ENCODE data around the gene NFATC2IP. TPM values are rescaled to one million over a fixed set of nuclear protein-coding genes. Genes with fewer than 3 reads are reported as not detected.
A peak's percentile ranks its signal among the peaks of the same experiment; 100 is the strongest.

Gene NFATC2IP
- total RNA-seq, 1 donor: 18.1 TPM

- no peaks in the 10 kb centered on the region for H4K20me1 ChIP-seq (ENCODE audit: insufficient read depth, low read length)
- peak; percentile 87 for DNase-seq (ENCODE audit: insufficient read length, low spot score, missing footprints)
- TF ChIP-seq CTCF (IDR thresholded peaks at IDR 0.05; ENCODE audit: extremely low read depth, low read depth, low read length): no peak
- no peak overlapping the region for H3K4me2 ChIP-seq (ENCODE audit: insufficient read depth, low read length)
- H3K4me3 ChIP-seq (ENCODE audit: insufficient read depth, low read length): no peak overlapping the region
- H3K4me1 ChIP-seq (ENCODE audit: insufficient read depth, low read length): no peaks in the 10 kb centered on the region
- H3K27ac ChIP-seq (ENCODE audit: low read depth, low read length): no peak overlapping the region
- H3K27me3 ChIP-seq (ENCODE audit: insufficient read depth, low read length): no peaks in the 10 kb centered on the region
- peaks cover 27% of the 10 kb centered on the region for H3K36me3 ChIP-seq (ENCODE audit: insufficient read depth, low read length)
- H2AFZ ChIP-seq (ENCODE audit: low read length): no peak overlapping the region
- H3K9me3 ChIP-seq (ENCODE audit: low read depth, low read length): no peaks in the 10 kb centered on the region
- H3K79me2 ChIP-seq (ENCODE audit: insufficient read depth, low read length): no peaks in the 10 kb centered on the region
Measured at GRCh38 chr16:28915181-28915580, 35.6 kb upstream of the NFATC2IP start.

GRCh38 chr16:28917095-28917494 is 33.6 kb upstream of the NFATC2IP start:
- DNase-seq (ENCODE audit: insufficient read length, low spot score, missing footprints): peak; percentile 35
- Histone ChIP-seq H3K4me1 (ENCODE audit: insufficient read depth, low read length) (no peaks in the 10 kb centered on the region), H3K27me3 (ENCODE audit: insufficient read depth, low read length) (no peaks in the 10 kb centered on the region), H3K79me2 (ENCODE audit: insufficient read depth, low read length) (no peaks in the 10 kb centered on the region), H4K20me1 (ENCODE audit: insufficient read depth, low read length) (no peaks in the 10 kb centered on the region), H3K4me3 (ENCODE audit: insufficient read depth, low read length) (no peak overlapping the region), H3K9me3 (ENCODE audit: low read depth, low read length) (no peaks in the 10 kb centered on the region), H3K27ac (ENCODE audit: low read depth, low read length) (no peak overlapping the region), H3K4me2 (ENCODE audit: insufficient read depth, low read length) (no peak overlapping the region), H3K36me3 (ENCODE audit: insufficient read depth, low read length) (peaks cover 27% of the 10 kb centered on the region), H2AFZ (ENCODE audit: low read length) (no peak overlapping the region)
- TF ChIP-seq CTCF (IDR thresholded peaks at IDR 0.05; ENCODE audit: extremely low read depth, low read depth, low read length): no peak

- Histone ChIP-seq H3K27ac (ENCODE audit: low read depth, low read length) (no peak overlapping the region), H3K4me3 (ENCODE audit: insufficient read depth, low read length) (no peak overlapping the region), H3K27me3 (ENCODE audit: insufficient read depth, low read length) (no peaks in the 10 kb centered on the region), H3K4me2 (ENCODE audit: insufficient read depth, low read length) (no peak overlapping the region), H2AFZ (ENCODE audit: low read length) (no peak overlapping the region), H3K36me3 (ENCODE audit: insufficient read depth, low read length) (peaks cover 27% of the 10 kb centered on the region), H3K4me1 (ENCODE audit: insufficient read depth, low read length) (no peaks in the 10 kb centered on the region), H3K9me3 (ENCODE audit: low read depth, low read length) (no peaks in the 10 kb centered on the region), H4K20me1 (ENCODE audit: insufficient read depth, low read length) (no peaks in the 10 kb centered on the region), H3K79me2 (ENCODE audit: insufficient read depth, low read length) (no peaks in the 10 kb centered on the region)
- no peak for TF ChIP-seq CTCF (IDR thresholded peaks at IDR 0.05; ENCODE audit: extremely low read depth, low read depth, low read length)
- DNase-seq (ENCODE audit: insufficient read length, low spot score, missing footprints): no peak
Measured at GRCh38 chr16:28918698-28919097, 32.0 kb upstream of the NFATC2IP start.

- TF ChIP-seq CTCF (IDR thresholded peaks at IDR 0.05; ENCODE audit: extremely low read depth, low read depth, low read length): no peak
- Histone ChIP-seq H3K36me3 (ENCODE audit: insufficient read depth, low read length) (peaks cover 13% of the 10 kb centered on the region), H3K9me3 (ENCODE audit: low read depth, low read length) (no peaks in the 10 kb centered on the region), H4K20me1 (ENCODE audit: insufficient read depth, low read length) (no peaks in the 10 kb centered on the region), H3K27me3 (ENCODE audit: insufficient read depth, low read length) (no peaks in the 10 kb centered on the region), H3K79me2 (ENCODE audit: insufficient read depth, low read length) (peaks cover 4% of the 10 kb centered on the region), H3K27ac (ENCODE audit: low read depth, low read length) (no peak overlapping the region), H3K4me3 (ENCODE audit: insufficient read depth, low read length) (no peak overlapping the region), H2AFZ (ENCODE audit: low read length) (no peak overlapping the region), H3K4me1 (ENCODE audit: insufficient read depth, low read length) (peaks cover 10% of the 10 kb centered on the region), H3K4me2 (ENCODE audit: insufficient read depth, low read length) (no peak overlapping the region)
- no peak for DNase-seq (ENCODE audit: insufficient read length, low spot score, missing footprints)
Measured at GRCh38 chr16:28923231-28923587, 27.5 kb upstream of the NFATC2IP start.
